GM18517 (cell line): Measurements from ENCODE around the gene PRAC2.
"Not testable (repeated sequence)": the region's sequence is repeated elsewhere in the genome, so short reads cannot be mapped to it uniquely, and the experiment has no call there.

Experiments
- ATAC-seq: cut with Tn5 transposase; IDR thresholded peaks from one replicate; pipeline ENCODE4 v1.9.1; 2021; ENCODE audit warnings: mild to moderate bottlenecking, moderate library complexity; ENCODE audit not compliant: unreplicated experiment

PRAC2 gene

DNA sequence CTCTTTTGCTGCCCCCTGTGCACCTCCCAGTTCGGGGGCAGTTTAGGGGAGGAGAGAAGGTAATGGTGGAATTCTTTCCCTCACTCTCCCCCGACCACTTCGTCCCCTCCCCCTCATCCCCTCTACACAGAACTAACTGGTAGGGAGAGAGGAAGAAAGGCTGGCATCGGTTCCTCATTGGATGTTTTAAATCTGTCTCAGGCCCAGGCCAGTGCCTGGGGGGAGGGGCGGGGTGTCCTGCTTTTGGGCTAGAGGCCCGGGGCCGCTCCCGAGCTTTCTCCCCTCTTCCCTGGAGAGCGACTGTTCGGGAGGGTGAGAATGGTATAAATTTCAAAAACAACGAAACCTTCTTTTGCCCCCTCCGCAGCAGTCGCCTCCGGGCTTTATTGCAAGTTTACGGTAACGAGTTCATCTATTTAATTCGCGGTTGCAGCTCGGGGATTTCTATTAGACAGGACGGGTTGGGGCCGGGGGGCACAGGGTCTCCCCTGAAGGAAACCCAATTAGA is at the start of gene PRAC2:
Gene PRAC2 (plus strand): TSS at position 271 of the 508 bp plus-strand sequence. CDS start 1,226 bp downstream, outside the sequence.
- ATAC-seq = no peak

DNA sequence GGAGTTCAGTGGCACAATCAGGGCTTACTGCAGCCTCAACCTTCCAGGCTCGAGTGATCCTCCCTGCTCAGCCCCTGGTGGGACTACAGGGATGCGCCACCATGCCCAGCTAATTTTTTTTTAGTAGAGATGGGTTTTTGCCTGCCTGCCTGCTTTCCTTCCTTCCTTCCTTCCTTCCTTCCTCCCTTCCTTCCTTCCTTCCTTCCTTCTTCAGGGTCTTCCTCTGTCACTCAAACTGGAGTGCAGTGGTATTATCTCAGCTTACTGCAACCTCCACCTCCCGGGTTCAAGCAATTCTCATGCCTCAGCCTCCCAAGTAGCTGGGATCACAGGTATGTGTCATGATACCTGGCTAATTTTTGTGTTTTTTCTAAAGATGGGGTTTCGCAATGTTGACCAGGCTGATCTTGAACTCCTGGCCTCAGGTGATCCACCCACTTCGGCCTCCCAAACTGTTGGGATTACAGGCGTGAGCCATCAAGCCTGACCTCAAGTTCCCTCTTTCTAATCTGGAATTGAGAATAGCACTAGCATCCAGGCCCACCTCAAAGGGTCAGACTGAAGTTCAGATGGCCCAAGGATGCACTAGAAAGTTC is 45.9 kb upstream of the PRAC2 start:
- no peak for ATAC-seq

DNA sequence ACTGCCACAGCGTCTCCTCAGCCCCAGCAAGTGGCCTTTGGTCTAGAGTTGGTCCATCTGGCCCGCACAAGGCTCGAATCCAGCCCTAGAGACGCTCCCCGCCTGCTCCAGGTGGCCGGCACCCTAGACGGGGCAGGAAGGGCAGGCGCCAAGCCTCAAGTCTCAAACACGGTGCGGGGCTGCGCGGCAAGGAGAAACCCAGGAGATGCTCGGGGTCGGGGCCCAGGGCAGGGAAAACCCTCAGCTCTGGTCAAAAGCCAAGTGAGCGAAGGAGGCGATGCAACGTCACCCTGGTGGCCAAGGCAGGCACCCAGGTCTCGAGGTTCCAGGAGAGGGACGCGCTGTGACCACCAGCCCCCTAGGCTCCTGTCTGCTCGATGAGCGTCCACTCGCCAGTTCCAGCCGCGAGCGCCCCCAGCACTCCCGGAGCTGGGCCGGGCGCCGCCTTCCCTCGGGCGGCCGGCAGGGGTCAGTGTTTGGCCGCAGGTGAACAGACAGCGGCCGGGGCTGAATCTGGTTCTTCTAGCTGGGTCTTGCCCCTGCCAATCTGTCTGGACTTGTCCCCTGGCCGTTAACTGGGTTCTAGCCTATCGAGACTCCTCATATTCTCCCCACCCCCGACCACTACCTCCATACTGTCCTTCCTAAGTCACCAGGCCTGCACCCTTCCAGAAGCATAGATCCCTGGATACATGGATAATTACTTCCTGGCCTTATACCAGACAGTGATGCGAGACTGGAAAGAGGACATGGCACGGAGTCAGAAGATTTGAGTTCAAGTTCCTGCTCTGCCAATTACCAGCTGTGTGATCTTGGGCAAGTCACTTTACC is 44.6 kb upstream of the PRAC2 start:
- ATAC-seq = no peak

DNA sequence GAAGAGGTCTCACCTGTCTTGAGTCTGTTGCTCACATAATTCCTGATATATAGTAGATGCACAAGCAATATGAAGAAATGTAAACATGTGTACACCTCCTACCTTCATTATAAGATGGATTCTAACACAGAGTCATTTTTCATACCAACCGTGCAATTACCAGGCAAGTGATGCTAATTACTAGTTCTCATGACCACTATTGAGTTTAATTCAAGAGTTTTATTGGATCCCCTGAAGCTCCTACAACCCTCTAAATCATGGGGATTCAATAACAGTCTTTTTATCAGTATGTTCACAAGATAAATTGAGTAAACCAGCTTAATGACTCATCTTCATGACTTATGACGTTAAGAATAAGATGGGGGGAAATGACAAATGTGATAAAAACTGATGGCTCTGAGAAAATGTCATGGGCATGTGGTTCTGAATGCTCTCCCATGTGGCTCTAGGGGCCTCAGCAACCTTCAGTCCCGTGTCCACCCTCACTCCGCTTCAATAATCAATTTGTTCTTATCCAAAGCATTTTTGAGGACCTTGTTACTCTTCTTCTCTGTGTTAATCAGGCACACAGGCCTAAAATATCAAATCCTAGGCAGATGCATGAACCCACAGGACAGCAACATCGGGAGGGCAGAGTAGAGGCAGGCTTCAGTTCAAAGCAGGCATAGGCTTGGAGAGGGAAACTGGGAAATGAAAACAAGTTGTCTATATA is 43.4 kb upstream of the PRAC2 start:
- ATAC-seq = no peak

DNA sequence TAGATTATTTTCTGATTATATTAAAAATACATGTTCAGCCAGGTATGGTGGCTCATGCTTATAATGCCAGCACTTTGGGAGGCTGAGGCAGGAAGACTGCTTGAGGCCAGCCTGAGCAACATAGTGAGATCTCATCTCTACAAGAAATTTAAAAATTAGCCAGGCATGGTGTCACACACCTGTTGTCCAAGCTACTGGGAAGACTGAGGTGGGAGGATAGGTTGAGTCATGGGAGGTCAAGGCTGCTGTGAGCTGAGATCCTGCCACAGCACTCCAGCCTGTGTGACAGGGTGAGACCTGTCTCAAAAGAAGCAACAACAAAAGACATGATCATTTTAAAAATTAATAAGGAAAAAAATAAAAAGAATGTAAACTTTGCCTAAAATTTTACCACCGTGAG is 41.4 kb upstream of the PRAC2 start:
- no peak for ATAC-seq

DNA sequence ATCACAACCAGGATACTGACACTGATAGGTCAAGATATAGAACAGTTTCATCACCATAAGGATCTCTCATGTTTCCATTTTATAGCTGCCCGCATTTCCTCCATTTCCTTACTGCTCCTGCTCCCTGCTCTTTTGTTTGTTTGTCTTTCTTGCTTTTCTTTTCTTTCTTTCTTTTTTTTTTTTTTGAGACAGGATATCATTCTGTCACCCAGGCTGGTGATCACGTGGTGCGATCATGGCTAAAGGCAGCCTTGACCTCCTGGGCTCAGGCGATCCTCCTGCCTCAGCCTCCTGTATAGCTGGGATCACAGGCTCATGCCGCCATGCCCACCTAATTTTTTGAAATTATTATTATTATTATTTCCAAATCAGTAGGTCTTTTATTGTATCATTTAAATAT is 32.3 kb upstream of the PRAC2 start:
- ATAC-seq = no peak

DNA sequence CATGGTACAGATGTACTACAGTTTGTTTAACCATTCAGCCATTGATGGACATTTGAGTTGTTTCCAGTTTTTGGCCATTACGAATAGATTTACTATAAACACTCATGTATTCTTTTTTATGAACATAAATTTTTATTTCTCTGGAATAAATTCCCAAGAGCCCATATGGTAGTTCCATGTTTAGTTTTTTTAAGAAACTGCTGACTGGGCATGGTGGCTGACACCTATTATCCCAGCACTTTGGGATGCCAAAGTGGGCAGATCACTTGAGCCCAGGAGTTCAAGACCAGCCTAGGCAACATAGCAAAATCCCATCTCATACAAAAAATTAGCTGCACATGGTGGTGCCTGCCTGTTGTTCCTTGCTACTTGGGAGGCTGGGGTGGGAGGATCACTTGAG is 30.9 kb upstream of the PRAC2 start:
- no peak for ATAC-seq

DNA sequence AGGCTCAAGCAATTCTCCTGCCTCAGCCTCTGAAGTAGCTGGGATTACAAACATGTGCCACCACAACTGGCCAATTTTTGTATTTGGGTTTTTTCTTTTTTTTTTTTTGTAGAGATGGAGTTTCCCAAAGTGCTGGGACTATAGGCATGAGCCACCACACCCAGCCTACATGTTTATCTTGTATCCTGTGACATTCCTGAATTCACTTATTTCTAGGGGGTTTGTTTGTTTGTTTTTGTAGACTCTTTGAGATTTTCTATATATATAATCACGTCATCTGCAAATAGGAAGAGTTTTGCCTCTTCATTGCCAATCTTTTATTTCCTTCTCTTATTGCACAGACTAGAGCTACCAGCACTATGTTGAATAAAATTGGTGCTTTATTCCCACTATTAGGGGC is 29.8 kb upstream of the PRAC2 start:
- ATAC-seq = no peak

DNA sequence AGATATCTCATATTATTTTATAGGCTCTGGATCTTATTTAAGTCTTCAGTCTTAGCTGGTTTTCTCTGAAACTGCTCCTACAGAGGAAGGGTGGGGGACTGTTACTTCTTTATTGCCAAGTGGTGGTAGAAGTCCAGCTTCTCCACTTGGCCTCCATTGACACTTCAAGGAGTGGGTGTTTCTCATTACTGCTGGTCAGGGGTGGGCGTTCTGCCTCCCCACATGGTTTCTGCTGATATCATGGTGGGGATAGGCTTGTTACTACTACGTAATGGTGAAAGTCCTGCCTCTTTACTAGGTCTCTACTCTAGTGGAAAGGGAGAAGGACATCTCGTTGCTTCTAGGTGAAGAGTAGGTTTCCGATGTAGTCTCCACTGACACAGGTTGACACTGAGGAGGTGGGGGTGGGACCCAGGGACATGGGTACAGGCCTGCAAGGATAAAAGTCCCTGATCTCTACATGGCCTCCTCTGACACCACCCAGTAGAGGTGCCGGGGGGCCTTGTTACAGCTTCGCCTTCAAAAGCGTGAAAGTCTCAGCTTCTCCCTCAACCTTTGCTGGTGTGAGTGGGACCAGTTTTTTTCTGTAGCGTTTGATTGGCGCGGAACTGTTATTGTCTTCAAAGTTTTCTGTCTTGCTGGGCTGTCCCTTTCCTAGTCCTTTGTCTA is 21.0 kb upstream of the PRAC2 start:
- ATAC-seq = no peak

DNA sequence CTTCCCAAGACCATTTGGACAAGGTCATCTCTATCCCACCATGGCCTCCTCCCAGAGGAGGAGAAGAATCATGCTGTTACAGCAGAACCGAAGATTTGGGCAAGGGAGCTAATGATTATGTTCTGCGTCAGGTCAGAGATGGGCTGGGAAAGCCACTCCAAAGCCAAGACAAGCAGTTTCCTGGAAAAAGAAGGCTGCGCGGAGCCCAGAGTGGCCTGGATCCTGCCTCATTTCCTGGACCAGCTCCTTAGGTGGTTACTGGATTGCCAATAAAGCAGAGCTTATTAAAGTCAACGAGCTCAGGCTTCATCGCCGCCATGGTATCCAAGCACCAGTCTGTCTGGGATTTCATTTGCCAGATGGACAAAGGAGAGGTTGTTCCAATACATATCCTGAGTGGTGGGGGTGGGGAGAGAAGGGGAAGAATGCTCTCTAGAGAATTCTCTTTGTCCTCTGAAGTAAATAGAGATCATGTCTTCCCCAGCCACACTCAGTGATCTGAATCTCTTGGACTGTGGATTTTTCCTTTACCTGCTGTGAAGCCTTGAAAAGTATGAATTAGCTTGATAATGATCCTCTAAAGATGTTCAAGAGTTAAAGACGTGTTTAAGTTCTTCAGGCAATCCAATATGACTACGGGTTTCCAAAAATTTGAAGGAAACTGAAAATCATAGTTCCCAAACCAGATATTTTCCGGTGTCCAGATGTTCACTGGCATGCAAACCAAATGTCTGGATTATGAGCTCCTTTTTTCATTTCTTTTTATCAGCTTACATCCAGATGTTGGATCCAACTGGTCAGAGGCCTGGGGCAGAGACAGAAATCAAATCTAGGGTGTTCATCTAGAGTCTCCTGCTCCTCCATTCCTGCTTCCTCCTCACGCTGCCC is 18.4 kb upstream of the PRAC2 start:
- no peak for ATAC-seq

DNA sequence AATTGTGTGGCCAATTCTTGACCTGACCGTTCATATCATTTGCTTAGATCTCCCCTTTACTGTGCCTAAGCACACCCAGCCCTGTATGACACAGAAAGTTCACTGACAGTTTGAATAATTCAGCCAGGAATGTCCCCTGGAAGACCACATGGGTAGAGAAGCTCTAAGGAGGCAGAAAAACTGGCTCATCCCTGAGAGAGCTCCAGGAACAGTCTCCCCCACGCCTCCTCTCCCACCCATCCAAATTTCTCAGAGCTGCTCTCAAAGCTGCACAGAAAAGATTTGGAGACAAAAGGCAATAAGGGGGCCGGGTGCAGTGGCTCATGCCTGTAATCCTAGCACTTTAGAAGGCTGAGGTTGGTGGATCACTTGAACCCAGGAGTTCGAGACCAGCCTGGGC is 11.9 kb upstream of the PRAC2 start:
- no peak for ATAC-seq

DNA sequence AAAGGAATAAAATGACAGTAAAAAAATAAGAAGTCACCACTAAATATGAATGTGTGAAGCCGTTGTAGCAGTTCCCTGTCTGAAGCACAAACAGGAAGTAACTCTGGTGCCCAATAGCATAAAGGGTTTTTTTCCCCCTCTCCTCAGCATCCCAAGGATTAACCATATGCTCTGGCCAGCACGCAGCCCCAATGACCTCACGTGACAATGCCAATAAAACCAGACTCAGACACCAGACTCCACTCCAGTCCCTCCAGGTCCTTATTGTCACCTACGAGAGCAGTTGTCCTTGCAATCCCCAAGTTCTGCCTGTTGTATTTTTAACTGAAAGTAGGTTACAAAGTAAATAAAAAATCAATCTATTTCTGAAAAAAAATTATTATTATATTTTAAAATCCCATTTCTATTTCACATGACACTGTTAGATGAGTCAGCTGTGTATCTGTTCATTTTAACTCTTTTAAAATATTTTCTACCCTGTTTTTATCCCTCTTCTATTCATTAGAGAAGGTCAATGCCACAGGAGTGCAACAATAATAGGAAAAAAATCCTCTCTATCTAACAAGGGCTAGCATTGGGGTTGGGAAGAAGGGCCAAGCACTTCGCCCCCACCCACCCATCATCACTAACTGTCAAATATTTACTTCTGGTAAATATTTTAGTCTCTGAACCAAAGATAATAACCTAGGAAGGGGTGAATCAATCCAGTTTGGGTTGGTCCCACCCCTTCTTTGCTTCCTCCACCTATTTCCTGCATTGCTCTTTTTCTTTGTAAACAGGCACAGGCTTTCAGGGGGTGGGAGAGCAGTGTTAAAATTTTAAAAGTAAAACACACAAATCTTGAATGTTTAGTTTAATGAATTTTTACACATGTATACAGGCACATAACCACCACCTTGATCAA is 7.2 kb upstream of the PRAC2 start:
- ATAC-seq = no peak

DNA sequence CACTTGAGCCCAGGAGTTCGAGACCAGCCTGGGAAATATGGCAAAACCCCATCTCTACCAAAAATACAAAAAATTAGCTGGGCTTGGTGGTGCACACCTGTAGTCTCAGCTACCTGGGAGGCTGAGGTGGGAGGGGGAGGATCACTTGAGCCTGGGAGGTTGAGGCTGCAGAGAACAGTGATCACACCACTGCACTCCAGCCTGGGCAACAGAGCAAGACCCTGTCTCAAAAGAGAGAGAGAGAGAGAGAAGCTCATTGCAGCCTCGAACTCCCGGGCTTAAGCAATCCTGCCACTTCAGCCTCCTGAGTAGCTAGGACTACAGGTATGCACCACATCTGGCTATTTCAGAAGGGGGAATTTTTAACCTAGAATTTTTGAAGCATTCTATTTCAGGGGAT is 6.4 kb upstream of the PRAC2 start:
- not testable (repeated sequence) for ATAC-seq

DNA sequence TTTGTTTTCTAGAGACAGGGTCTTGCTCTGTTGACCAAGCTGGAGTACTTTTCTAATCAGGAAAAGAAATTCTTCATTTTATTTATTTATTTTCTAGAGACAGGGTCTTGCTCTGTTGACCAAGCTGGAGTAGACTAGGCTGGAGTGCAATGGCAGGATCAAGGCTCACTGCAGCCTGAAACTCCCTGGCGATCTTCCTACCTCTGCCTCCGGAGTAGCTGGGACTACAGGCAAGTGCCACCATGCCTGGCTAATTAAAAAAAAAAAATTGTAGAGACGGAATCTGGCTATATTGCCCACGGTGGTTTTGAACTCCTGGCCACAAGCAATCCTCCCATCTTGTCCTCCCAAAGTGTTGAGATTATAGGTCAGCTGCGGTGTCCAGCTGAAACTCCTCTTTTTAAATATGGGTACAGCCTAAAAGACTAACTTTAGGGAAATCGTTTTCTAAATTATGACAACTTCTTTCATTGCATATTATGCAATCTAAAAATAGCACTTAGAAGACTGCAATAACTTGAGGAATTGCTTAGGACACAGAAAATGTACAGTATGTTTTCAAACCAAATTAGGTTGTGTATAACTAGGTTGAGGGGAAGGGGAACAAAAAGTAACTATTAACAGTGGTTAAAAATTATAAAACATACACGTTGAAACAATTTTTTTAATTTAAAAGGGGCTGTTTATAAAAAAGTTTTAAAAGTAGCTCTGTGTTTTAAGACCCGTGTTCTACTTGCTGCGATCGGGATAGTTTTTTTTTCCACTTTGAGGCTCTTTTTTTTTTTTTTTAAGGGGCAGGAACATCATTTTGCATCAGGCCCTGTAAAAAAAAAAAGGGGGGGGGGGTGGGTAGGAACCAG is 5.4 kb upstream of the PRAC2 start:
- ATAC-seq = no peak

DNA sequence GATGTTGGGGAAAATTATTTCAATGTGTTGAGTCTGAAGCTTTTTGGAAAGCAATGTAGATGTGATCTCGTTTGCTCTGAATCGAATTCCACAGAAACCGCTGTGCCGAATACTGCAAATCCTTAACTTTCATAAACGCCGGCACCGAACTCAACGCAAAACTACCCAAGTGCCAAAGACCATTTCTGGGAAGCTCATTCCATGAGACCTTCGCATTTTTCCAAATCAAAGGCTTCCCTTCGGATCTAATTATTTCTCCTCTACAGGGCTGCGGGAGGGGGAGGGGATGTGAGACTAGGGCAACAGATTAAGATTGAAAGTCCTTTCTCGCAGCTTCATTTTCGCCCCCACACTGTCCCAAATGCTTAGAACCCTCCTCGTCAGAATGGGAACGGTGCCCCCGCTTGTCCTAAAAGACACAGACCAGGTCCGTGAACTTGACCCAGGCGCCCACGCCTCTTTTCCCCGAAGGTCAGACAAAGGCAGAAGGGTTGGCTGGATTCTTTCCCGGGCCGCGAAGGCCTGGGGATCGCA is 4.7 kb upstream of the PRAC2 start:
- no peak for ATAC-seq

DNA sequence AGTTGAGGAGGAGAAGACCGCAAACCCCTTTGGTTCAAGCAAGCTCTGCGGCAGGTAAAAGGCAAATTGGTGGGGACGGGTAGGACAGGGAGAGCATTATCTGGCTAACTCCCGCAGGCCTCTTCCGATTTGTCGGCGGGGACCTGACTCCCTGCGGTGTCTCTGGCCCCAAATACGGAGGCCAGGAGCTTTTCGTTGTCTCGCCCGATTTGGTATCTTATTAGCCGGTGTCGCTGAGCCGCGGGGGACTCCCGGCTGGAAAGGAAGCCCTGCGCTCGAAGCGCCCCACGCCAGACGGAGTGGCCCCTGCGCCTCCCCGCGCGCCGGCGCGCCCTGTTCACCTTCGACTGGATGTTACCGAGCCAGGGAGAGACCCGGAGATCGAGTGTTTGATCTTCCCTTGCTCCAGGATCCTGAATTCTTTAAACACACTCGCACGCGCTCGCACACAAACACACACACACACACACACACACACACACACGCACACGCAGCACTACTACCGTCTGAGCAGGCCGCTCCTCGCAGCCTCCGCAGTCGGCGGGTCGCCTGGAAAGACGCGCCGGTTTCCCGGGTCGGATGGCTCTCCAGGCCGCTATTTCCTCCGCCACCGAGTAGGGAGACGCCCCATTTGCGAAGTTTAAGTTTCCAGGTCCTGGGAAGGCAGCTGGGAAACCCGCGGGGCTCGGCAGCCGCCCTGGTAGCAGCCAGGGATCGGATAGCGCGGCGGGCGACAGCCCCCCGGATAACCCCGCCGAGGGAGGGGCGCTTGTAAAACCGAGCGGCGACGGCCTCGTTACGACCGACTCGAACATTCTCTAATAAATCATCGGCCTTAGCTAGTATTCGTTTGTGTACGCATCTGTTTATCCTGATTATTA is 4.0 kb upstream of the PRAC2 start:
- ATAC-seq = no peak

DNA sequence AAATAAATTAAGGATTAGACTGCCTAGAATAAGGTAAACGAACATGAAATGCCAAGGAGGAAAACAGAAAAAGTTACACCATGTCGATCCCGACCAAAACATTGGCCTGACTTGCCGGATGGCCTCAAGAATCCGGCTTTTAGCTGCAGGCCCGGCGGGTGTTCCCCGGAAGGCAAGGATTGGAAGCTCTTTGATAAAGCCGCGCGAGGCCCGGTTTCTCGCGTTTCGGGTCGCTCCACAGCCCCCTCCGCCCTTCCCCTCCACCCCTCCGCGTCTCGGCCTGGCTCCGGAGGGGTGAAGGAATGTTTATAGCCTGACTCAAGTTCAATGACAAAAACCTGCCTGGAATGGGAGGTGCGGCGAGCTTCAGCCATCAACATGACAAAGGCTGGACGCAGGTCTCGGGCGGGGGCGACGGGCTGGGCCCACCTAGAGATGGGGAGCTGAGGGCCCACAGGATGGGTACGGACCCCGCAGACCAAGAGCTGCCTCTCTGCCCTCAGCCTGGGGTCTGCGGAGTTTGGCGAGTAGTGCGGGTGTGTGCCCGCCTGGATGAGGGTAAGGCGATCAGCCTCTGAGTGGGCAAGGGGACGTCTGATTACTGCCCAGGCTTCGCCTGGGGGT is 3.2 kb upstream of the PRAC2 start:
- no peak for ATAC-seq
